Thoracic aorta (tissue), 2 donors: ENCODE results near the gene TAB2. TPM values are rescaled to one million over a fixed set of nuclear protein-coding genes. Genes with fewer than 3 reads are reported as not detected.

ENCODE experiments used
- ATAC-seq: fragments of 150-250 bp; one replicate; pipeline ENCODE4 v1.8.0; 2017; ENCODE audit warnings: low read depth; ENCODE audit not compliant: insufficient number of reproducible peaks, low FRiP score
- DNase-seq: peaks from one replicate; pipeline ENCODE4 v3.0.0-alpha.2; 2020; ENCODE audit warnings: low spot score
- H3K27ac ChIP-seq, 2 donors: fragments of 200-600 bp; sonication (generic); 1 replicate in 1 of 2; 2 replicates in 1 of 2; pipeline ENCODE4 v1.5.1; 2016; ENCODE audit warnings: mild to moderate bottlenecking in 2 of 2, moderate library complexity in 2 of 2
- H3K27me3 ChIP-seq: fragments of 200-600 bp; sonication (generic); replicated peaks from 2 replicates; pipeline ENCODE4 v1.6.0; 2016; ENCODE audit warnings: mild to moderate bottlenecking; ENCODE audit not compliant: insufficient read depth
- H3K36me3 ChIP-seq: fragments of 200-600 bp; sonication (generic); one replicate; pipeline ENCODE4 v1.5.1; 2016
- H3K4me1 ChIP-seq, 2 donors: fragments of 200-600 bp; sonication (generic); 1 replicate in 1 of 2; 2 replicates in 1 of 2; pipeline versions ENCODE4 v1.5.1 to v1.6.0; 2016; ENCODE audit warnings: low read depth in 2 of 2, mild to moderate bottlenecking in 1 of 2; ENCODE audit not compliant: control insufficient read depth in 1 of 2
- H3K4me3 ChIP-seq: fragments of 200-600 bp; sonication (generic); 2 replicates; pipeline ENCODE4 v1.5.1; 2016; ENCODE audit warnings: mild to moderate bottlenecking
- H3K9me3 ChIP-seq: fragments of 200-600 bp; sonication (generic); 2 replicates; pipeline ENCODE4 v1.5.1; 2016
- CTCF ChIP-seq: fragments of 200-600 bp; sonication (generic); IDR thresholded peaks from one replicate; pipeline ENCODE4 v1.5.1; 2019; ENCODE audit warnings: antibody characterized with exemption
- total RNA-seq, 2 donors: library from RNA; depleted of rRNA; stranded (reverse); fragments of >200 nt; gene quantifications; one replicate each; pipeline versions ENCODE4 v1.1.0 to v1.2.3, GENCODE V29; 2016

The TAB2 gene
- total RNA-seq, 2 donors from 2014 or later, result 56.0 to 61.7 TPM

GRCh38 chr6:149334682-149335160, 17.2 kb downstream of the TAB2 start:
- ATAC-seq (peak; percentile 56), DNase-seq (peak; percentile 15)
- TF ChIP-seq CTCF, result no peak
- no peaks in the 10 kb centered on the region for H3K27me3 ChIP-seq
- H3K4me3 ChIP-seq, result peak overlapping the region; percentile 6
- H3K27ac ChIP-seq, result peak overlapping the region in 1 of 2 donors; percentile 41
- no peaks in the 10 kb centered on the region for H3K36me3 ChIP-seq
- H3K4me1 ChIP-seq, result peaks cover 63 to 72% of the 10 kb centered on the region in 2 donors
- no peaks in the 10 kb centered on the region for H3K9me3 ChIP-seq

GRCh38 chr6:149335924-149336608, 18.6 kb downstream of the TAB2 start:
- no peaks in the 10 kb centered on the region for H3K36me3 ChIP-seq
- H3K27me3 ChIP-seq, result no peaks in the 10 kb centered on the region
- TF ChIP-seq CTCF, result no peak
- DNase-seq (no peak), ATAC-seq (no peak)
- peaks cover 65 to 78% of the 10 kb centered on the region in 2 donors for H3K4me1 ChIP-seq
- no peaks in the 10 kb centered on the region for H3K9me3 ChIP-seq
- H3K27ac ChIP-seq, result no peak overlapping the region
- no peak overlapping the region for H3K4me3 ChIP-seq

GRCh38 chr6:149336609-149336928, 19.1 kb downstream of the TAB2 start:
- Histone ChIP-seq H3K27me3 (no peaks in the 10 kb centered on the region), H3K4me3 (no peak overlapping the region), H3K9me3 (no peaks in the 10 kb centered on the region), H3K36me3 (no peaks in the 10 kb centered on the region), H3K27ac (no peak overlapping the region), H3K4me1 (peaks cover 66 to 78% of the 10 kb centered on the region in 2 donors)
- no peak for TF ChIP-seq CTCF
- DNase-seq (no peak), ATAC-seq (no peak)

GRCh38 chr6:149337320-149337719, 19.8 kb downstream of the TAB2 start:
- Histone ChIP-seq H3K27me3 (no peaks in the 10 kb centered on the region), H3K36me3 (no peaks in the 10 kb centered on the region), H3K27ac (no peak overlapping the region), H3K9me3 (no peaks in the 10 kb centered on the region), H3K4me1 (peaks cover 66 to 79% of the 10 kb centered on the region in 2 donors), H3K4me3 (no peak overlapping the region)
- DNase-seq (no peak), ATAC-seq (no peak)
- no peak for TF ChIP-seq CTCF

GRCh38 chr6:149340200-149340599, 22.7 kb downstream of the TAB2 start:
- H3K9me3 ChIP-seq, result no peaks in the 10 kb centered on the region
- no peak for TF ChIP-seq CTCF
- ATAC-seq (no peak), DNase-seq (no peak)
- peaks cover 48 to 68% of the 10 kb centered on the region in 2 donors for H3K4me1 ChIP-seq
- no peaks in the 10 kb centered on the region for H3K36me3 ChIP-seq
- no peak overlapping the region for H3K27ac ChIP-seq
- H3K27me3 ChIP-seq, result no peaks in the 10 kb centered on the region
- H3K4me3 ChIP-seq, result no peak overlapping the region
